ENCODE results near the gene SCUBE1.

SCUBE1 gene

DNA sequence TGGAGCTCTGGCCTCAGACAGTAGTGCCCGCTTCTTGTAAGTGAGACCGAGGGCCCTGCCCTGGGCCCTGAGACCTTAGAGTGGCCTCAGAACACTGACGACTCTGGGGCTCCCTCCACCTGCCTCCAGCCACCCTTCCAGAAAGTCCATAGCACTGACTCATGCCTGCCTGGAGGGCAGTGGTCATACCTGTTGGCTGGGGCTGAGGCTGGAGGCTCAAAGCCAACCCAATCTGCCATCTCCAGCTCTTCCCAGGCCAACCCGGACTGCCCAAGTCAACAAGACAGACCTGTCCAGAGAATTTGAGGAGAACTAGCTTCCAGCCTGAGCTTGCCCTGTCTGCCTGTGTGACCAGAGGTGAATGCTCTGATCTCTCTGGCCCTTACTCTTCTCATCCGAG is 89.3 kb downstream of the SCUBE1 start:
- DNase-seq: no peak

DNA sequence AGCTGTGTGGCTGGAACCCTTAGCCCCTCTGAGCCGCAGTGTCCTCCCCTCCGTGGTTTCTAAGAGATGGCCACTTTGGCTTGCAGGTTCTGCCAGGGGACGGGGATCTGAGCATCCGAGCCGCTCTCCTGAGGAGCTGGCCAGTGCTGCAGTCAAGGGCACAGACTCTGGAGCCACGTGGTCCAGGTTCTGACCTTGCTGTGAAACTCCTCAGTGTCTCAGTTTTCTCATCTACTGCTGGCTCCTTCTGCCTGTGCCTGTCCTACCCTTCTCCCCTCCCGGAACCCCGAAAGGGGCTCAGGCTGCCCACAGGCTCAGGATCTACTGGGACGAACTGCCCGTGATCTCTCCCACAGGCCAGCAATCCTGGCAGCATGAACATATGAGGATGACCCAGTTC is 90.9 kb downstream of the SCUBE1 start:
- no peak for DNase-seq

DNA sequence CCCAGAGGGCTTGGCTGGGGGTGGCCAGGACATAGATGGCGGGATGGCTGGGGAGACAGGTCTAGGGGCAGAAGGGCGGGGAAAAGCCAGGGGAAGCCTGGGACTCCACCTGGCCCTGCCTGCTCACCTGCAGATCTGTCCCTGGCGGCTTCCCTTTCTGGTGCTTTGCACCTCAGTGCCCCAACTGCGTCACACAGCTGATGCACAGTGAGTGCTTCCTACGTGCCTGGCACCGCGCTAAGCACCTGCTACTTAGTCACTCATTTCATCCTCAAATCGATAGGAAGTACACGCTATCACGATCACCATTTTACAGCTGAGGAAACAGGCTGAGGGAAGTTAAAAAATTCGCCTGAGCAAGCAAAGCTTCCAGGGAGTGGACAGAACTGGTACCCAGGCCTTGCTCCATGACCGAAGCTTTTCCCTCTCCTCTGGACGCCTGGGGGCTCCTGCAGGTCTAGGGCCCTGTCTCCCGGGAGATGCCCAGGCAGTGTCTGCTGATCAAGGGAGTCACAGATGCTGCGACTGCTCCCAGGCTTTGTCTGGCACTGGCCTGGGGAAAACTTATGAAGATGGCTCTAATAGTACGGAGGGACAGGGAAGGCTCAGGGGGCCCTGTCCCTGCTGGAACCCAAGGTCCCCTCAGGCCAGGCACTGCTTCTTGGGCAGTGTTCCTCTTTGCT is 93.2 kb downstream of the SCUBE1 start:
- DNase-seq: no peak

DNA sequence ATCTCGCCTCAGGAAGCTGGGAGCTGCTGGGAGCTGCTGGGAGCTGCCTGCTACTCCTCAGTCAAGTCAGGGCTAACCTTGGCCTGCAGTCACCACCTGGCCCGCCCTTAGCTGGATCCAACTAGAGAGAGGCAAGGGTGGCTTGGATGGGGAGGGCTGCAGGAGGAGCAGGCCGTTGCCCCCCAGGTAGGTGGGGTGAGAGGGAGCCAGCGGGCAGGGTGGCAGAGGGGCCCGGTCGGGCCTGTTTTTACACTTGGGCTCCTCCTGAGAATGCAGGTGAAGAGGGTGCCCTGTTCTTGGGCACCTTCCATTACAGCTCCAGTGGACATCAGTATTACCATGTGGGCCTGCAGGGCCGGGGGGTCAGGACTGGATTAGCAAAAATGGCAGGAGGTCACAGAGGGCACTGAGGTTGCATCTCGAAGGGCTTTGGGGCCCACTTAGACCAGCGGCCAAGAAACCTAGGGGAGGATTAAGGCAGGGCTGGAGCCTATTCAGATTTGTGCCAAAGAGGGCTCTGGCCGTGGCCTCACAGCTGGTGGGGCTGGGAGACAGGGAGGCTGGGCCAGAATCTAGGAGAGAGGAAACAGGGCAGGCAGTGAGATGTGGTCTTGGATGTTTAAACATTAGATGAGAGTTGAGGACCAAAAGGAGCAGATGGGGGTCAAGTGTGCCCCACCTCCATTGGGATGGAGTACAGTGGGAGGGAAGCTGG is 95.5 kb downstream of the SCUBE1 start:
- no peak for DNase-seq

DNA sequence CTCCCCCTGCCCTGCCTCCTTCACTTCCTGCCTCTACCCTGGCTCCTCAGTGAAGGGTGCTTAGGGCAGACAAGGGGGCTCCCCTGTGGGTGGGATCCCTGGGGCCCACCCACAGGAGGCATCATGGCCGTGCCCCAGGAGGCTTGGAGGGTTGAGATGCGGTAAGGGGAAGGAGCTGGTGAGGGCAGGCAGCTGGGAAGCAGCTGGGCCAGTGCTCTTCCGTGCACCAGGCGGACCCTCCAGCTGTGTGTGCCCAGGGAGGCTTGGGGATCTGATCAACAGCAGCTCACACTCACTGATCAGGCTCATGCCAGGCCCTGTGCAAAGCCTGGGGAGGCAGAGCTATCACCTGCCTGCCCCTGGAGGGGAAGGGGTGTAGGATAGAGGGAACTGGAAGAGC is 97.0 kb downstream of the SCUBE1 start:
- no peak for DNase-seq

DNA sequence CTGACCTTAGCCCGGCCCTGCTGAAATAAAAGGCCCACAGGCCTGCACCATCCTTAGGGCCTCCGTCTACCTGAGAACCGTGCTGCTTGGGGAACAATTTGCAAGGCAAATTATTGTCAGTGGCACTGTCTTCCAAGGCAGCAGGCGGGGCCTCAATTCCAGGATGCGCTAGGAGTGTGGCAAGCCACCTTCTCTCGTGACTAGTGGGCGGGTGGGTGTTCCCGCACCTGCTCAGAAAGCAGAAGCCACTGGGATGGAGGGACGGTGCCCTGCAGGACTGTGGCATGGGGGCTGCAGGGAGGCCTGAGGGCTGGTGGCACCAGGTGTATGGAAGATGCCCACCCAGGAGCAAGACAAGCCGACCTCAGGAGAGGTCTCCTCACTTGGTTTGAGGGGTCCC is 97.5 kb downstream of the SCUBE1 start:
- DNase-seq: no peak

DNA sequence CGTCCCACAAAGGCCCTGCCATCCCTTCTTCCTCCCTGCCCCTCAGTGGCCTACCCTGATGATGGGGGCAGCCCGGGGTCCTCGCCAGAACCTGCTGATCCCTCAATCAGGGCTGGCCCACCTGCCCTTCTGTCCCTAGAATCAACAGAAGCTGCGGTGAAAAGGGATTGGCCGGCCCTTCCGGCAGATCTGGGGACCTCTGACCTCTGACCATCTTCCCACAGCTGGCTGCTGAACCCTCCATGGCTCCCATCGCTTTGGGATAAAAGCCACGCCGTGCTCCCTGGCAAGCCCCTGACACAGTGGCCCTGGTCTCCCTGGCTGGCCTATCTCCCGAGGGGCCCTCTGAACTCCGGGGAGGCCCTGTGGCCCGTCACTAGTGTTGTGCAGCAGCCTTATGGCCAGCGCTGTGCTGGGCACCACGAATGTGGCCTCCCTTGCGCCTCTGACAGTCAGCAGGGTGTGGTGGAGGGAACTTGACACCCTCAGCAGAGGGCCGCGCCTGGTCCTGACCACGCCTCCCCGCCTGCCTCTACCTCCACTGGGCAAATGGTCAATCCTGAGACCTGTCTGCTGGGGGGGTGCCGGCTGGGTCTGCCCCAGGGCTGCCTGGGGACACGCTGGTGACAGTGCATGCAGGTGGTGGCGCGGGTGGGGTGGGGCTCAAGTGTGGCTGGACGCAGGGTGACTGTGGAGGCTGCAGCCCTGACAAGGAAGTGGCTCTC is 98.2 kb downstream of the SCUBE1 start:
- DNase-seq: no peak

DNA sequence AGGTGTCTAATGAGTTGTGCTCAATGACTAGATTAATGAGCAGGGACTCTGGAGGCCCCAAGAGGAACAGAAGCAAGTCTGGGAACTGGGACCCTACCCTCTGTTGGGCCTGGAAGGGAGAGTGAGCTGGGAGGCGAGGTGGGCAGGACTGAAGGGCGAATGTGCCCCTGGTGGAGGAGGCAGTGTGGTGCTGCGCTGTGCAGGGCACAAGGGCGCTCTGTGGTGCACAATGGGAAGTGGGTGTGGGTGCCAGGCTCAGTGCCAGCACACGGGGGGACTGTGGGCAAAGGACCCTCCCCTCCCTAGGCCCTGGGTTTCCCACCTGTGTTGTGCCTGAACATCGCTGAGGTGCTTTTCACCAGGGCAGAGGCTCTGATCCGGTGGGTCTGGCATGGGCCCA is 98.8 kb downstream of the SCUBE1 start:
- no peak for DNase-seq

DNA sequence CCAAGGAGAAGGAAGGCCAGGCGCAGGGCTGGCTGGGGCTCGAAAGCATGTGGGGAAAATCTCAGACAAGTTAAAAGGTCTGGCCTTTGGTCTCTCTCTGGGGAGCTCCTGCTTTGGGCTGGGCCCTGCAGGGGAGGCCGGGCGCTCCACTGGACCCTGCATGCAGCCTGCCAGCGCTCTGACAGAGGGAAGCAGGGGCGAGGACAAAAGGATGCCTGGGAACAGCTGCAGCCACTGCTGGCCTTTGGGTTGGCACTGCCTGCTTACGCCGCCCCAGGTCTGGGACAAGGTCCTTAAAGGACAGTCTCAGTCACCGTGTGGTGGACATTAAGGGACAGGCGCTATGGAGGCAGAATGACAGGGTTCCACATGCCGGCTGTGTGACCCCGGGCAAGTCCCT is 99.8 kb downstream of the SCUBE1 start:
- no peak for DNase-seq

DNA sequence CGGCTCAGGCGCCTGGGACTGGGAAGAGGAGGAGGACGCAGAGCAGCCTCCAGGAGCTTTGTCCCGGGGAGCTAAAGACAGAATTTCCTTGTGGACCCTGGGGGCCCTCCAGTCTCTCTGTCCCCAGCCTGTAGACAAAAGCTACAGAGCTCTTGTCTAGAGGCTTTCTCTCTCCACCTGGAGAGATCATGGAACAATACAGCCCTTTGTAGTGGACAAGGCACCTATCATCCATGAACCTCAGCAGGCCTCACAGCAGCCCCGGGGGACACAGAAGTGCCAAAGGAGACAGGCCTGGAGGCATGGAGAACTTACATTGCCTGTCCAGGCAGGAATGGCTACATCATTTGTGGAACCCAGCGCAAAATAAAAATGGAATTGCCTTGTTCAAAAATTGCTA is 100.5 kb downstream of the SCUBE1 start:
- no peak for DNase-seq

DNA sequence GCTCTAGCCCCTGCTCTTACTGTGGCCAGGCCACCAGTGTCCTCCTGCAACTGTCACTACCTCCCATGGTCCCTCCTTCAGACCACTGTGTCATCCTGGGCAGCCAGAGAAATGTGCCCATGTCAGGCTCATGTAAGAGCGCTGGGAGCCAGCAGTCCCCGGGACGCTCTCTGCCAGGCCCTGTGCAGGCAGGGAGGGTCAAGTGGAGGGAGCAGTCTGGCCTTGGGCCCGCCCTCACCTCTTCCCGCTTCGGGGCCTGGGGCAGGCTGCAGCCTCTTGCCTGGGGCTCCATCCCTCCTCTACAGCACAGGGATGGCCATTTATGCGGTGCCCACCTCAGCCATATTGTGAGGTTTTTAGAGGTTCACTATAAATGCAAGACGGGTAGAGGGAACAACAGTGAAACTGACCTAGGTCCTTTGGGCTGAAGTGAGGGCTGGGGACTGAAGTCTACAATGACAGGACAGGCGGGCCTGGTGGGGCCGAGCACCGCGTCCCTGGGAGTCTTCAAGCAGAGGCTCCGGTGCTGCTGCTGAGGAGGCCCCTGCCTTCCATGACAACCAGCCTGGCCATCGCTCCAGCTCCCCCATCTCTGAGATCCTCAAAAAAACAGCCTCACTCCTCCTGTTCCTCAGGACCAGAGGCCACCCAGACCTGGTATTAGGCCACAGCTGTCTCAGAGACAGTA is 101.3 kb downstream of the SCUBE1 start:
- DNase-seq: no peak

DNA sequence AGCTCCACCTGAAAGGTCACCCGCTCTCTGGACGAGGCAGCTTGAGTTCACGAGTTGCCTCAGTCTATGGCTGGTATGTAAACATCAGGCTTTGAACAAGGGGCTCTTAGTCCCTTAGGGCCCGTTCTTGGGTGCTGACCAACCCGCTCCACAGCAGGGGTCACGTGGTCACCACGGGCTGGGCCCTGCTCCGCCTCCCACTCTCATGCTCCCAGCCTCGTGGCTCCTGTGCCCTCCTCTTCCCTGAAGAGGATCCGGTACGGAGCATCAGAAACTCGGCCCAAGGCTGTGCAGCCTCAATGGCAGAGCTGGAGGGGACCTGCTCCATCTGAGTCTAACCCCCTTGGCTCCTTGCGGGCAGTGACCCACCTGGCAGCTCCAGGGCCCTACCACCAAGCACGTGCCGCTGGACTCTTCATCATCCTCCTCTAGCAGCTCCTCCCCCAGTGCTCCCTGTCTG is 102.0 kb downstream of the SCUBE1 start:
- DNase-seq: no peak

DNA sequence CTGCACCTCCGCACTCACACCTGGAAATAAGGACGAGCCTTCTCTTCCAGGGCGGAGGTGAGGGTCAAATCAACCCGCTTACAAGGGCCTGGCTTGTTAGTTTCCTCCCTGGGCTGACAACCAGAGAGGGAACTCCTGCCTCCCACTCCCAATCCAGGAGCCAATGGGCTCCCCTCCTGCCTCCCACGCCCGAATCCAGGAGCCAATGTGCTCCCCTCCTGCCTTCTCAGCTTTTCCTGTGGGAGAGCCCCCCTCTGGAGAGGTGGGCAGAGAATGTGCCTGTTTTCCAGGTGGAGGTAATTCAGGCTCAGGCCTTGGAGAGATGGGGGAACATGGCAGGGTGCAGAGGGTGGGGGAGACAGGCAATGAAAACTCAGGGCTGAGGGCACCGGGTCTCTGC is 102.6 kb downstream of the SCUBE1 start:
- DNase-seq: no peak

DNA sequence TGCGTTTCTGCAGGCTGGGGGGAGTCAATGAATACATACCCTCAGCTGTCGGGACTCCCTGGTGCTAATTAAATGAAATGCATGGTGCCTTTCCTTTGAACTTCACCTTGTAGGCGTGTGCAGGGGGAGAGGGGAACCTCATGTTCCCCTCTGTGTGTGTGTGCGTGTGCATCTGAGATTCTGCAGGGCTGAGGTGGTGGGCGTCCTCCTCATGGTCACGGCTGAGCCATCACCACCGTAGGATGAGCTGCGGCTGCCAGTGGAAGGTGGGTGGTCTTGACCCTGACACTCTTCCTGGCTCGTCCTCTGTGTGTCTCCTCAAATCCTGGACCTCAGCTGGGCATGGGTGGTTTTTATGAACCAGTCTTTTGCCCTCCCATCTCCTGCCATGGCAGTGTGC is 103.2 kb downstream of the SCUBE1 start:
- DNase-seq: no peak

DNA sequence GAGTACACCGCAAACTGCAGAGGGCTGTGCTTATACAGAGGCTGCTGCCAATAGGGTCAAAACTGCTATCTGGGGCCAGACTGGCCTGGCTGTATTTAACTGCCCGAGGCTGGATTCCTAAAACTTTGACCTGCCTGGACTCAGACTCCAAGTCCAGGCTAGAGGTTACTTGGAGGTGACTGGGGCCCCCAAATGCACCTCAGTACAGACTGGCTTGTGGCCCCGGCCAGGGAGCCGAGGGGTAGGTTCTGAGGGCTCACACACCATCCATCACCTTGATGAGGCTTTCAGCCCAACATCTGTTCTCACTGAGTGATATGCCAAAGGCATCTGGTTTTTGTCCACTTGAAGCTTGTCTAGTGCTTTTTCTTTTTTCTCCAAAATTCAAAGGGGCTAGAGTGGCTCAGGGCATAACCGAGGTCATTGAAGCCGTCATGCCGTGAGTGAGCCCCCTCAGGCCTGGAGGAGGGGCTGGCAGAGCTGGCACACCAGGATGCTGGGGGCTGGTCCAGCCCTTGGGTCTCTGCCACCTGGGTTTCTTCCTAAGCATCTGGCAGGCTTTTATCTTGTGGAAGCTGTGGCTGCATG is 103.9 kb downstream of the SCUBE1 start:
- no peak for DNase-seq

DNA sequence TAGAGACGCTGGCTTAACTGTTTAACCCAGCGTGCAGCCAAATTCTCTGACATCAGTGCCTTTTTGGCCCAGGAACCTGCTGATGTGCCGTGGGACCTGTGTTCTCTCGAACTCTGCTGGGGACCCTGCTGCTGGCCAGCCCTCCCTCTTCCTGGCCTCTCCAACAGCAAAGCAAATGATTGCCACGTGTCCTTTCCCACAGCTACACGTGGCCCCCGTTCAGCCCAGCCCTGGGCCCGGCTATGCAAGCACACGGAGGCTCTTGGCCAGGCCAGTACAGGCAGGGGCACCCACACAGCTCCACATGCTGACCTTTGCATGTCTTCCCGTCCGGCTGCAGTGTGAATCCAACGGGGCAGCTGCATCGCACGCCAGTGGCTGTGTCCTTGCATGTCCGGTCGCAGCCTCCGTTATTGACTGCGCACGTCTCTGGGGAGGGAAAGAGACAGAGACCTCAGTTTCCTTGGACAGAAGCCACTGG is 104.6 kb downstream of the SCUBE1 start:
- no peak for DNase-seq

DNA sequence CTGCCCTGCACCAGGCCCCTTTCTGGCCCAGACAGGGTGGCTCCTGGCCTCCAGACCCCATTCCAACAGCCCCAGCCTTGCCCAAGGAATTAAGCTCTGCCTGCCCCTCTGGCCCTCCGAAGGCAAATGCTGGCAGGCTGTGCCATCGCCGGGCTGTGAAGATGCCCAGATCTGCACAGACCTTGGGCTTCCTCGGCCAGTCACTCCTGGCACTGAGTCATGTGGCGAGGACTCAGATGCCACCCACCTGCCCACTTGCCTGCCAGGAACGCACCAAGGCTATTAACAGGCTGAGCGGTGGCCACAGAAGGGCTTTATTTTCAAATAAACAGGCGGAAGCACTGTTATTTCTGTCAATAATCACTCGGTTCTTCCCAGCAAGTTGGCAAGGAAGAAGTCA is 105.9 kb downstream of the SCUBE1 start:
- no peak for DNase-seq

DNA sequence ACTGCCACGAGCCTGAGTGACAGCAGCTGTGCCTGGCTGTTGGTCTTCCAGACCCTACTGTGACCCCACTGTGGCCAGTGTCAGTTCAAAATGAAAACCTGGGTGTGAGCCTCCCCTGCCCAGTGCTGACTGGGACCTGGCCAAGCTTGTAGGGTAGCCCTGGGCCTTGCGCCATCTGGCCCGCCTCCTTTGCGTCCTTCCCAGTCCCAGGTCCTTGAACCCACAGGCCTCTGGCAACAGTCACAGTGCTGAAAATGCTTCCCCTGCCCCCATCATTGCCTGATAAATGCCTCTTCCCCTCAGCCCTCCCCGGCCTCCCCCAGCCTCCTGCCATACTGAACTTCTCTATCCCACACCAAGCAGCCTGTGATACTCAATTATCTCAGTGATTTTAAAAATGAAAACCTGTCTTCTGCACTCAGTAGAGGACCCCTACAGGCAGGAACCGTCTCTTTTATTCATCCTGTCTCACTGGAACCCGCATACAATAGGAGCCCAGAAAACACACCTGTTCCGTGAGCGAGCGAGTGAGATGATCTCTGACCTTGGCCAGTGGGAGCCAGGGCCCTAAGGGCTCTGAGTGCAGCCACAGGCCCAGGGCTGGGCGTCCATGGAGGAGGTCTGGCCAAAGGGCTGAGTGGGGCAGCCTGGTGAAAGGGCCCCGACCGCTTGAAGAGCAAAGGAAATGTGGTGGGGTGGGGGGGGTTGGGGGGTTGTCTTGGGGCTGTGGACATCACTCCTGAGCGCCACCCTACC is 106.6 kb downstream of the SCUBE1 start:
- no peak for DNase-seq

DNA sequence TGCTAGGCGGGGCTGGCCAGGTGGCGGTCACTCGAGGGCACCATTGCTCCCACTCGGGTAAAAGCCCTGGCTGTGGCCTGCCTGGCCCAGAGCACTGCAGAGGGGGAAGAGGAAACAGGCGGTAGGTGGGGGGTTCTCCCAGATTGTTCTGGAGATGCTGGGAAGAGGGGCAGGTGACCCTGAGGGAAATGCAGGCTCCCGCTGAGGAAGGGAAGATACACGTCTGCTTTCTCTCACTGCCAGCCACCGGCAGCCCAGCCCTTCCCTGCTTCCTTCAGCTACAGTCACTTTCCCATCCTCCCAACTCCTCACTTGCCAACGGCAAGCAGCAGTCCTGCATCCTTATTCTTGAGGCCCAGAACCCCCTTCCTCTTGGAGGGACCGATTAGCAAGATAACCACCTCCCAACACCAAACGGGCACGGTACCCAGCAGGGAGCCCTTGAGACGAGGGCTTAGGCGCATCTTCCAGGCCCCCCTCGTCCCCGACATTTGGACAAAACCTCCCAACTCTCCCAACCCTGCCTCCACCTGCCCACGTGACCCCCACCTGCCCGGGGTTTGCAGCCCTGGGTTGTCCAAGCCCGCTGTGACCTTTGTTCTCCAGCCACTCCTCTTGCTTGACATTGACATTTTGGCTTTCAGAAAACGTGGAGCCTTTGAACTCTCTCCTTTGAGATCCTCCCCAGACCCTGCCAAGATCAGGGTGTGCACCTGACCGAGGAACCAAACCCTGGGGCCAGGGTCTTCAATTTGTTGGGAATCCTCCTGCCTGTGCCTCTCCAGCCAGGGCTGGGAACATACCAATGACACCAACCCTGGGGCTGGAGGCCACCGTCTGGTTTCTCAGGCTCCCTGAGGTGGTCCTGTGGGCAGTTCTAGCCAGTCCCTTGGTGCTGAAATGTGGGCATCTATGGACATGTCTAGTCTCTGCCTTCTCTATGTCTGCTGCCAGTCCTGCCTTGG is 107.4 kb downstream of the SCUBE1 start:
- no peak for DNase-seq

DNA sequence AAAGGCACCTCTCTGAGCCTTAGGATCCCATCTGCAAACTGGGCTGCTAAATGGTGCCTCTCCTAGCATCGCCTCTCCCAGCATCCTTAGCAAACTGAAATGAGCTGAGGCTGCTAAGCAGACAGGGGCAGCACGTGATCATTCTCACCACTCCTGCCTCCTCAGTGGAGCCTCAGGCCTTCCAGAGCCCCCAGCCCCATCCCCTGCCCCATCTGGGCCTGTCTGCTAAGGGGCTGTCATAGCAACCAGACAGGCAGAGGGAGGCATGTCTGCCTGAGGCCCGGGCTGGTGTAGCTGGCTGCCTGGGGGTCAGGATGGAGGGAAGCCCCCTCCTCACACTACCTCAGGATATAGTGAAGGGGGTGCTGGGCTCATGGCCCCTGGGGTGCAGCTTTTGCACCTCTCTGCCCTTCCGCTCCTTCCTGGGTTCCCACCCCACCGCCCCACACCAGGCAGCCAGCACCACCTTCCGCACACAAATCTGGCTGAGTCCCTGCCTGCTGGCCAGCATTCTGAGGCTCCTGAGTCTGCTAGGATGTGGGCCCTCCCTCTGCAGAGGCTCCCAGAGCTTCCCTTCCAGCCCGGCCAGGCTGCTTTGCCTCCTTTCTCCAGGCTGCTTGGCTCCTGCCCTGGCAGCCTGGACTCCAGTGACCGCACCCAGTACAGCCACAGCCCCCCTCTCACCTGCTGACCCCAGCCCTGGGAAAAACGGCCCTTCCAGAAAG is 108.7 kb downstream of the SCUBE1 start:
- DNase-seq: no peak
